ENCODE results near the gene TUBGCP3.

DNA sequence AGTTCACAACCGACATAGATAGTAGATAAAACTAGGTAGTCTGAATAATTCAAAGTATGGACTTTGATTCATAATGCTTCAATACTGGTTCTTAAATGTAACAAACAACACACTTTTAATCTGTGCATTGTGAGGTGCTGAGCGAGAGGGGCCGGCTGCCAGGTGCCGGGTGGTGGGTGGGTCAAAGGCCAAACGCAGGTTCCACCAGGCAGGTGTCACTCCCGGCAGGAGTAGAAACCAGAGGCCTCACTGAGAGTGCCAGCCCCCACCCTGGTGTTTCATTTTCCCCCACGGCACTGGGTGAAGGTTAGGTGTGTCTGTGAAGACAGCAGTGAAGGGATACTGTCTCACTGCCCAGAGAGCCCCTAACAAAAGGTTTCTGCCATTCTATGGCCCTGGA lies 4.2 kb upstream of the TUBGCP3 start:
- TF ChIP-seq, protein P1, sequence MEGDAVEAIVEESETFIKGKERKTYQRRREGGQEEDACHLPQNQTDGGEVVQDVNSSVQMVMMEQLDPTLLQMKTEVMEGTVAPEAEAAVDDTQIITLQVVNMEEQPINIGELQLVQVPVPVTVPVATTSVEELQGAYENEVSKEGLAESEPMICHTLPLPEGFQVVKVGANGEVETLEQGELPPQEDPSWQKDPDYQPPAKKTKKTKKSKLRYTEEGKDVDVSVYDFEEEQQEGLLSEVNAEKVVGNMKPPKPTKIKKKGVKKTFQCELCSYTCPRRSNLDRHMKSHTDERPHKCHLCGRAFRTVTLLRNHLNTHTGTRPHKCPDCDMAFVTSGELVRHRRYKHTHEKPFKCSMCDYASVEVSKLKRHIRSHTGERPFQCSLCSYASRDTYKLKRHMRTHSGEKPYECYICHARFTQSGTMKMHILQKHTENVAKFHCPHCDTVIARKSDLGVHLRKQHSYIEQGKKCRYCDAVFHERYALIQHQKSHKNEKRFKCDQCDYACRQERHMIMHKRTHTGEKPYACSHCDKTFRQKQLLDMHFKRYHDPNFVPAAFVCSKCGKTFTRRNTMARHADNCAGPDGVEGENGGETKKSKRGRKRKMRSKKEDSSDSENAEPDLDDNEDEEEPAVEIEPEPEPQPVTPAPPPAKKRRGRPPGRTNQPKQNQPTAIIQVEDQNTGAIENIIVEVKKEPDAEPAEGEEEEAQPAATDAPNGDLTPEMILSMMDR (IDR thresholded peaks at IDR 0.05) = no peak
- no peak for TF ChIP-seq POLR2A (IDR thresholded peaks at IDR 0.05)
